MM.1S (cell line): ENCODE results near the gene MARCKSL1.

Experiments
- EZH2 ChIP-seq: fragments of 300-600 bp; sonication (generic); optimal IDR thresholded peaks from 2 replicates; pipeline ENCODE3; 2017; ENCODE audit warnings: low read depth, mild to moderate bottlenecking, antibody characterized with exemption, low read length, mixed read lengths
- TF ChIP-seq, protein P1 (sequence below): fragments of 300-600 bp; sonication (generic); IDR thresholded peaks from 2 replicates; pipeline ENCODE4 v1.5.1; 2016; ENCODE audit warnings: antibody characterized with exemption, low read length, mixed read lengths

DNA sequence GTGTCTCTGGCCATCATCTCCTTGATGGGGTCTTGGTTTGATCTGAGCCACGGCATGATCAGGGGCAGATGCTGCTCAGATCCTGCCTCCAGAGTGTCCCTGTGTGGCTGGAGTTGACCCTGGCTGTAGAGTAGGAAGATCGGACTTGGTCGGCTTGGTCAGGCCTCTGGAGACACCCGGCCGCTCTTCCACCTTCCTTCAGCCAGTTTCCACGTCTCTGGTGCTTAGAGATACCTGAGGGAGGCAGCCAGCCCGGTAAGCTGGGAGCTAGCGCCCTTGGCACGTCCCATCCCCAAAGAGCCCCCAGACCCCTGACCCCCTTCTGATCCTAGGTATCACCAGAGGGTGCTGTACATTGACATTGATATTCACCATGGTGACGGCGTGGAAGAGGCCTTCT, 8.8 kb downstream of the MARCKSL1 start:
- TF ChIP-seq, protein P1, sequence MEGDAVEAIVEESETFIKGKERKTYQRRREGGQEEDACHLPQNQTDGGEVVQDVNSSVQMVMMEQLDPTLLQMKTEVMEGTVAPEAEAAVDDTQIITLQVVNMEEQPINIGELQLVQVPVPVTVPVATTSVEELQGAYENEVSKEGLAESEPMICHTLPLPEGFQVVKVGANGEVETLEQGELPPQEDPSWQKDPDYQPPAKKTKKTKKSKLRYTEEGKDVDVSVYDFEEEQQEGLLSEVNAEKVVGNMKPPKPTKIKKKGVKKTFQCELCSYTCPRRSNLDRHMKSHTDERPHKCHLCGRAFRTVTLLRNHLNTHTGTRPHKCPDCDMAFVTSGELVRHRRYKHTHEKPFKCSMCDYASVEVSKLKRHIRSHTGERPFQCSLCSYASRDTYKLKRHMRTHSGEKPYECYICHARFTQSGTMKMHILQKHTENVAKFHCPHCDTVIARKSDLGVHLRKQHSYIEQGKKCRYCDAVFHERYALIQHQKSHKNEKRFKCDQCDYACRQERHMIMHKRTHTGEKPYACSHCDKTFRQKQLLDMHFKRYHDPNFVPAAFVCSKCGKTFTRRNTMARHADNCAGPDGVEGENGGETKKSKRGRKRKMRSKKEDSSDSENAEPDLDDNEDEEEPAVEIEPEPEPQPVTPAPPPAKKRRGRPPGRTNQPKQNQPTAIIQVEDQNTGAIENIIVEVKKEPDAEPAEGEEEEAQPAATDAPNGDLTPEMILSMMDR, result no peak
- no peak for TF ChIP-seq EZH2
